Epidermal melanocyte (primary cell): Measurements from ENCODE around the gene ACSF3.

Experiments used
- DNase-seq: peaks from one replicate; pipeline ENCODE4 v3.0.0; 2011; ENCODE audit warnings: low spot score; ENCODE audit not compliant: insufficient read length

Gene ACSF3

DNA sequence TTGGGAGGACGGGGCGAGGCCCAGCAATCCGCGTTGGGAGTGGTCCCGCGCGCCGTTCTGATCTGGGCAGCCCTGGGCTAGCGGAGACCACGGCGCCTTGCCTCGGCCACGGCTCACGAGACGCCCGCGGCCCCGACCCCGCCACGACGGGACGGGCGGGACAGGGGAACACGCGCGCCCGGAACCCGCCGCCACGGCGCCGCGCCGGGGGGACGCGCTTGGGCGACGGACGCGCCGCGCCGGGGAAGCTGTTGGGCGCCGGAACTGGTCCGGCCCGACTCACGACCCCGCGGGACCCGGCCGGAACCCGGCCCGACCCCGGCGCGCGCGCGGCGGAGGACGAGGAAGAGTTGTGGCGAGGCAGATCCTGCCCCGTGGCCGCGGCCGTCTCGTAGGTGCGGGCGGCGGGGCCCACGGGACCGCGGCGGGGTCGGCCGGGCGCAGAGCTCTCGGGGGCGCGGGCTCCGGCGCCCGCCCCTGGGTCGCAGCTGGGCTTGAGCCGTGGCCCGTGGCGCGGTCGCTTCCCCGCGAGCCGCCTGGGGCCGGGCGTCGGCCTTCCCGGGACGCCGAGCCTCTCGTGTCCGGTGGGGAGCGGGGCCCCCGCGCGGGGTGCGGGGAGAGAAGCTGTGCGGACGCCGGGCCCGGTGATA, at the start of gene ACSF3:
Gene ACSF3 (plus strand): TSS at position 251 of the 650 bp plus-strand sequence. CDS start 6,830 bp downstream, outside the sequence.
- peak; percentile 84 for DNase-seq

DNA sequence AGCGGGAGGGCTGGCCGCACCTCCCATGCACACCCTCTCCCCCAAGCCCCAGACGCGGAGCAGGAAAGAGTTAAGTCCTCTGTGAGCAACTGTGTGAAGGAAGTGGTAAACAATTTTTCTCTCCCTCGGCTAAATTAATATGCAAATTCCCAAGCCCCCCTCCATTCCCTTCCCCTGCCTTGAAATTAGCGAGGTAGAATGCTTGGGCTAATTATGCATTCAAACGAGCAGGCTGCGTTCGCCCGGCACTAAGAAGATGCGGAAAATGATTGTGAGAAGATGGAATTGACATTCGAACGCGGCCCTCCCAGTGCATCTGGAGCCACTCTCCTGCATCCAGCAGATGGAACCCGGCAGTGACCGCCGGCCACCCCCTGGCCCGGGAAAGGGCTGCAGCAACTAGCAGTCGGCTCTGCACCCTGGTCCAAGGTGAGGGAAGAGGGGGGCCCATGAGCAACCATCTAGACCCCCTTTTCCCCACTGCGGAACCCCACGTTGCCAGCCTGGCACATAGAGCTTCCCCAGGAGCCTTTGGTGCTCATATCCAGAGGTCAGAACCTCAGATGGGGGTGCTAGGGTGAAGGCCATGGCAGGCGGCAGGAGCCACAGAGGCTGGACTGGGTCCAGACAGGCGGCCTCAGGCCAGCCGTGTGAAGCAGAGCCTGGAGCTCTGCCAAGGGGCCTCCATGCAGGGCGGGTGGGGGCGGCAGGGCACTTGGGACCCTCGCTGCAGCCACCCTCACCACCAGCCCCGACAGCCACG, 49.1 kb upstream of the ACSF3 start:
- no peak for DNase-seq

DNA sequence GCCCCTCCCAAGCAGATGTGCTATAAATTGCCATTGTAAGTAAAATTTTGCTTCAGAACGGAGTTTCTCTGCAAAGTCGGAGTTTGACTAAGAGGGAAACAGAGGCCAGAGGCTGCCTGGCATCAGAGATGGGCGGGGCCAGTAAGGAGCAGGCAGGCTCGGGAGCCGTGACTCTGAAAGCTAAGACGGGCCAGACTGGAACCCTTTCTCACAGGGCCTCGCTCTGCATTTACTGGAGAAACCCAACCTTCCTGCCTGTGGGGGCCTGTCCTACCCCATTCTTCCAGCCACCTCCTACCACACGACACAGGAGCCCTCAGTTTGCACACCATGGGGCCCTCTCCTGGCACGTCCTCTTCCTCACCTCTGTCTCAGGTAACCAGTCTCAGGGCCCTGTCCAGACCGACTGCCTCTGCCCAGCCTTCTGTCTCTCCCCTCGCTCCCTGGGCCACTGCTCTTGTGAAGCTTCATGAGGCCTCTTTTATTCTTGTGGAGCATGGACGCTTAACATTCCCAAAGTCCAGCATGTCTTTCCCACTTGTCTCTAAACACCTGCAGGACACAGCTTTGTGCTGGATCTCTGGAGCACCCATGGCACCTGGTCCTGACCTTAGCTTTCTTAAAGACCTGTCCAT, 48.4 kb upstream of the ACSF3 start:
- DNase-seq = no peak

DNA sequence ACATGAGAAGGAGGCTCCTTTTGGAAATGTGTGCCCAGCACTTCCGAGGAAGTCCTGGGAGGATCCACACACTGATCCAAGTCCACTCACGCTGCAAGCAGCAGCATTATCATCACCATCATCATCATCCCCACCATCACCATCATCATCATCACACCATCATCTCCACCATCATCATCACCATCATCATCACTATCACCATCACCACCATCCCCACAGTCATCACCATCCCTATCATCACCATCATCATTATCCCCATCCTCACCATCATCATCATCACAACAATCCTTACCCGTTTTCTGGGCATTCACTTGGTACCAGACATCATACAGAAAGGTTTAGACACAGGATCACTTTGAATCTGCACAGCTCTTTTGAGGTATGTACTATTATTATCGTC, 47.8 kb upstream of the ACSF3 start:
- no peak for DNase-seq

DNA sequence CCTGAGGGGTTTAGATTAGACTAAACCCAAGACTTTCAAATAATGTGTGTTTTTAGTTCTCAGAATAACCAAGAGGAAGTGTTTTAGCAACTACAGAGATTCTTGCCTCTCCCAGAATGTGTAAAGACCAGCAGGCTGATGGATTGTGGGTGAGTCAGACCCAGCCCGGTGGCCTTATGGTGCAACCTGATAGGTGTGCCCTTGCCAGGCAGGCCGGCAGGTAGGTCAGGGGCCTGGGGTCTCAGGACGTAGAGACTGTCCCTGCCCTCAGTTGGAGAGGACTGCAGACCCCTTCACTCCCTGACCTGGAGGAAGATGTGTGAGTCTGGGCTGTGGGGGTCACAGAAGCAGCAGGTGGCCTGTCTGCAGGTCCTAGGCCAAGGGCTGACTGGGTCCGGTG, 47.2 kb upstream of the ACSF3 start:
- no peak for DNase-seq

DNA sequence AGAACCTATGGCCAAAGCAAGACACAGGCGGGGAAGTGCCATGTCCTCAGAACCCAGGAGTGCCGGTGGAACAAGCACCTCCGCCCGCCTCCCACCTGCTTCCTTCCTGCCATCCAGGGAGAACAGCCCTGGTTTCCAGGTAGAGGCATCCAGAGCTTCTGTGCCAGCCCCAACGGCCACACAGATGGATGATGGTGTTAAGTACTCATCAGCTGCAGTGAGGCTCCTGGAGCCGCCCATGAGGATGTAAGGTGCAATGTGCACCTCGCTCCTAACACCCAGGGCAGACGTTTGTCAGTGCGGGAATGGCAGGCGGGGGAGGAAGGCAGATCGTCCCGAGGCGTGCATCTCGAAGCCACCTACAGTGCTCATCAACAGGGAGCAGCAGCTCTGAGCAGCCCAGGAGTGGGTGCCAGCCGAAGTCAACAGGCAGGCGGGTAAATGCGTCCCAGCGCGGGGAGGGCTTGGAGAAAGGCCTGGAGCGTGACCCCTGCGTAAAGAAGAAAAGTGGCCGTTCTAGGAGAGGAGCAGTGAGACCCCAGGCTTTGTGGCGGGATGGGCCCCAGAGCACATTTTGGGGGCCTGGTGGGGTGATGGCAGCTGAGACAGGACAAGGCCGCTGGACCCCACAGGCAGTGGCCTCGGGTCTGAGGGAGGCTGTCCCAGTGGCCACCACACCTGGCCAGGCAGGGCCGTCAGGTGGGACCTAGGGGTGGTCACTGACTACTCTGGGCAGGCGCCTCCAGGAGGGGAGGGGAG, 46.1 kb upstream of the ACSF3 start:
- no peak for DNase-seq

DNA sequence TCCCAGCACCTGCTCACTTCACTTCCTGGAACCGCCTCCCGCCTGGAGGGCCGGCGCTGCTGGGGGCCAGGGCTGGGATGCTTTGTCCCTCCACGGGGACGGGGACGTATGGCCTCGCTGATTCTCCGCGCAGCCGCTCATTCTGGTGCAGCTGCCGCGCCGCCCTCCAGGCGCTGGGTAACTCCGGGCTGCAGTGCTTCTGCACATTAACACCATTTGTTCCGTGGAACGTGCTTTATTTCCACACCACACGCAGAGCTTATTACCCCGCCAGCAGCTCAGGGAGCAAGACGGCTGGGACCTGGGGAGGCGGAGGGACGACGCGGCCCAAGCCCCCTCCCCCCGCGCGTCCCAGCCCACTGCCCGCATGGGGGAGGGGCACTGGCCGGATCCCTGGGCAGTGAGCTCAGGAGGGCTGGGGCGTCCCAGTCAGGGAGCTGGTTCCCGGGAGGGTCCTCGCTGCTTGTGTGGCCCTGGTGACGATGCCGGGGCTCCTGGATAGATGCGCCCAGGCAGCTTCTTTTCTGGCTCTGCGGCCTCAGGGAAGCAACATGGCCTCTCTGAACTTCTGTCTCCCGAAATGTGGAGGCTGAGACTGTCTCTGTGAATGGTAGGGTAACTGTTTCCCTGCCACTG, 45.4 kb upstream of the ACSF3 start:
- DNase-seq = no peak

DNA sequence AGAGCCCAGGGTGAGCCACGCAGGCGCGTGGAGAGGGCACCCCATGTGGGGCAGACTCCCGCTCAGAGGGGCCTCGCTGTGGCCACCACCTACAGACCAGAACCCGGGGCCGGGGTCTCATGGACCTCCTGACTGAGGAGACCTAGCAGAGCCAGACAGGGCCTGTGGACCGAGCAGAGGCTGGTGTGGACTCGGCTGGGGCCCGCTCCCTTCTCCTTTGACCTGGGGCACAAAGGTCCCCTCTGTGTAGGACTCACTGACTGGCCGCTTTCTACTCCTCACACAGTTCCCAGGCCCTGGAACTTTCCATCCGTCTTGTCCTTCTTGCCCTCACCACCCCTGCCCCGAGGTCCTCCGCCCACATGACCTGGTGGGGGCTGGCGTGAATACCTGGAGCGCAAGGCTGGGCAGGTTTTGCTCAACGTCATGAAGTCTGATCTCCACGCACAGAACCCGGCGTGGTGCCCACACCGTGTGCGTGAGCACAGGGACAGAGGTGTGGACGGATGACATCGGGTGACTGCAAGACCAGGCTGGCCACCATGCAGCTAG, 44.7 kb upstream of the ACSF3 start:
- no peak for DNase-seq

DNA sequence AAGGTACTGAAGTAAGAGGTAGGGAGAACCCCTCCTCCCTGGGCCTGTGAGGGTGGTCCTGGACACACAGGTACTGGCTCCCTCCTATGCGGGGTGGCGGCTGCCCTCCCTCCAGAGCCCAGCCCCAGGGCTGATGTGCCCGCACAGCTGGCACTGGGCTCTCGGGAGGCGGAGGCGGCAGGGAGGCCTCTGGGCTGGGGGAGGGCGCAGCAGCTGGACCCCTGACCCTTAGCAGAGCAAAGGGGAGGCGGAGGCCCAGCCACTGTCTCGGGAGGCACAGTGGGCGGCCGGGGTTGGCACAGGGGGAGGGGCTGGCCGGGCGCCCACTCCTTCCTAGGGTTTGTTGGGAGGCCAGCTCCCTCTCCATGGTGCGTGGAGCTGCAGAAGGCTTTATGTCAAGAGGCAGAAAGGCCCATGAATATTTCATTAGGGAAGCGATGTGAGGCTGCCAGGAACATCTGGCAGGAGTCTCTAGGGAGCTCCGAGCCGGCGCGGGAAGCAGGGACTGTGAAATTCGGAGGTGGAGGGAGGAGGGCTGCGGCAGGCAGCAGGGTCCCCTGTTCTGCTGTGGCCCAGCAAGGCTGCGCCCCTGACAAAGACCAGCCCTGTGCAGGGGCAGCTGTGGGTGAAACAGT, 44.1 kb upstream of the ACSF3 start:
- DNase-seq = no peak

DNA sequence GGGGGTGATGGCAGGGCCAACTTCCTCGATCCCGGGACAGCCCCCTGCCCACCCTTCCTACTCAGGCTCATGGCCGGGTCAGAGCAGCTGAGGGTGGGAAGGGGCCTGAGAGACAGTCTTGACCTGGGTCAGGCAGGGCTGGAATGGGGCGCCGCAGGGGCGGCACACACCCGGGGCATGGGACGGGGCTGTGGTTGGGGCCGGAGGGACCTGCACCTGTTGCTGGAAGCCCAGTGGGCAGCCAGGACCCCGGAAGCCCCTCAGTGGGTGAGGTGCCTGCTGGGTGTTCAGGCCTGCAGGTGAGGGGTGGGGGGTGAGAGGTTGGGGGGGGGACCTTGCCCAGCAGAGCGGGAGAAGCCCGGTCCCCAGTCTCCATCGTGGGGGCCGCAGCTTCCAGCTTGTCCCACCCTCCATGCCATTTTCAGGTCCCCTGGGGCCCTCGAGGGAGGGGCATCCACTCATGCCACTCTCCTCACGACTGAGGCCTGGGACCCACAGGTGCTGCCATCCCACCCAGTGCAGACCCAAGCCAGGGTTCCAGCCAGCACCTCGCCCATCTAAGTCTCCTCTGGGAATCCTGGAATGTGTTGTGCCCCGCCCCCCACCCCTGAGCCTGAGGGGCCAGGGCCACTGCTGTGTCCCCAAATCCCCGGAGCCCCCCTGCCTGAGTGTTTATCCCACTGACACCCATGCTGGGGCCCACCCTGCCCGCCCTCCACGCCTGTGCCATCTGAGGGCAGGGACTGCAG, 43.4 kb upstream of the ACSF3 start:
- no peak for DNase-seq

DNA sequence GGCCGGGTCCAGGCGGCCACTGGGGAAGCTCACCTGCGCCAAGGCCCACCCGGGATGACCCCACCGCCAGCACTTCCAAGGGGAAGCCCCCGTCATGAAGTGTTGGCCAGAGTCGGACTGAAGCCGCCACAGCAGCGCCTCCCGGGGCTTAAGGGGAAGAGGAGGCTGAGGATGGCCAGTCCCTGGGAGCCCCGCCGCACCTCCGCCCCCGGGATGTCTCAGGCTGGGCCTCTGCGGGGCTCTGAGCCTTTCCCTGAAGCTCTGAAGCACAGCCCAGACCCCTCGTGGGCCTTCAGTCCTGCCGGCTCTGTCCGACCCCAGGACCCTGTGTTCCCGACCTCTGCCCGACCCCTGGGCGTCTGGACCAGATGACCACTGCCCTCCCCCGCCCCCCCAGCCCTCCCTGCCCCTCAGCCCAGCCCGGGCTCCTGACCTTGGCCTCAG, 42.8 kb upstream of the ACSF3 start:
- DNase-seq = no peak

DNA sequence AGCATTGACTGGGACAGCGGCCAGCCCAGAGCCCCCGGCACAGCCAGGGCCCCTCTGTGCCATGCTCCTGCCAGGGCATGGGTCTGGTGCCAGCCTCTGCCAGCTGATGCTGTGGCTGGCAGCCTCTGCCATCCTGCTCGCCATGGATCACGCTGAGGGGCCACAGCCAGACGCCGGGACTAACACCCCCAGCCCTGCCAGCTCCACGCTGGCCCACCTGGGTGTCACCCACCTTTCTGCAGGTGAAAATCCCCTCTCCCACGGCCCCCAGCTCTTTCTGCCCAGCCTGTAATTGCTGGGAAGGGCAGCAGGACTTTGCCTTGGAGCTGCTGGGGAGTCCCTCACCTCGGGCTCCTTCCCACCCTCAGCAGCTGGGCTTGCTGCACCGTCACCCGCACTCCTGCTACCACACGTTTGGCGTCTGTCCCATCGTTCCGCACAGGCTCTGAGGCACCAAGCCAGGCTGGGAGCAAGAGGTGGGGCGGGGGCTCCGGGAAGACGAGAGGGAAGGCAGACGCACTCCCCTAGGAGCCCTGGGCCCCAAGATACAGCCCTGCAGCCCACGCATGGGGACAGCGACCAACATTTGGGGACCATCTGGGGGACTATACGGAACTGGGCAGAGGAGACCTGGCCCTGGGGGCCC, 42.0 kb upstream of the ACSF3 start:
- no peak for DNase-seq

DNA sequence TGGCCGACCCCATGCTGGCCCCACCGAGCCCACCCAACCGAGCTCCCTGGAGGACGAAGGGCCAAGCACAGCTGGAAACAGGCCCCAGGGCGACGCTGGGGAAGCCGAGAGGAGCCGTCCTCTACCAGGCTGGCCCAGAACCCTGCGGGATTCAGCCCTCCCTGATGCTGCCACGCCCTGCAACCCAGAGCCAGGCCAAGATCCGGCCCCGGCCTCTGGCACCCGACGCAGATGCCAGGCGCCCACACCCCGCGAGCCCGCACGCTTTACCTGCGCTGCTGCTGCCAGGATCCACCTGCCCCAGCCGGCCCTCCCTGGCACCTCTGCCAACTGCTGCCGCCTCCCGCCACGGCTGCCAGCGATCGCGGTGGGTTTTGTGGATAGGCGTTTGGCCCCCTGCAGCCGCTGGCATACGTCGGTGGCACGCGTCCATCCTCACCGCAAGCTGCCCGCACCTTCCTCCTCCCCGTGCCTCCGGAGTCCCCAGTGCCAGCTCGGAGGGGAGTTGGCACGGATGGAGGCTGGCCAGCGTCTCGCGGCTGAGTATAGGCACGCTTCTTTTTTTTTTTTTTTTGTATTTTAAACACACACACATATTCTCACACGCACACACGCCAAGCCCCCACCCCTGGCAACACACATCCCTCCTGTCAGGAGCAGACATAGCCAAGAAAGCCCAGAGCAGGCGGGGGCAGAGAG, 41.3 kb upstream of the ACSF3 start:
- DNase-seq = no peak

DNA sequence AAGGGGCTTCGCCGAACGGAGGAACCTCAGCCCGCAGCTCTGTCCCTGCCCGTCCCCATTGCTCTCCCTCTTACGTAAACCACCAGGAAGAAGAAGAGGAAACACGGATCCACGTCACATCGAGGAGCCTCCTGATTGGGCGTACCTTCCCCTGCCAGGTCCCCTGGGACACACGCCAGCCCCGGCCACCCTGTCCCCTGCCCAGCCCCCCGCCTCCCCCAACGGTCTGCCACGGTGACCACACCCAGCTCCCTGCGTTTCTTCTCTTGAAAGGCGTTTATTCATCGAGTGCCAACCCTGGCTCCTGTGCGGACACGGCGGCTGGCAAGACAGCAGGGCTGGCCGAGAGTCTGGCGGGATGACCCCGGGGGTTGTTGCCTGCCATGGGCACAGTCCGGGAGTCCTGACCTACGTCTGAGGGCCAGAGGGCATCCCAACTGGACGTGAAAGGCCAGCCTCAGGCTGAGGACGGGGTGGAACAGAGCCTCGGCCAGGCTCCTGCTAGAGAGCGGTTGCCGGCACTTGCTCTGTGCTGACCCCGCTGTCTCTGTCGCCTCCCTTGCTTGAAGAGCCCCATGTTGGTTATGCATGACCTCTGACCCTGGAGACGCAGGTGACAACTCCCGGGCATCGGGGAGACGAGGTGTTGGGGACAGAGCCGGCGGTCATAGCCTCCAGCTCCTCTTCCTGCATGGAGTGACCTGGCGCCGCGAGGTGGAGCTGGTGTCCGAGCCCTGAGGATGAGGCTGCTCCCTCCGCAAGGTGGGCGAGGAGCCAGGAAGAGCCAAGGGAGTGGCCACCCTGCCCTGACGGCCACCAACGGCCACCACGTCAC, 40.5 kb upstream of the ACSF3 start:
- no peak for DNase-seq

DNA sequence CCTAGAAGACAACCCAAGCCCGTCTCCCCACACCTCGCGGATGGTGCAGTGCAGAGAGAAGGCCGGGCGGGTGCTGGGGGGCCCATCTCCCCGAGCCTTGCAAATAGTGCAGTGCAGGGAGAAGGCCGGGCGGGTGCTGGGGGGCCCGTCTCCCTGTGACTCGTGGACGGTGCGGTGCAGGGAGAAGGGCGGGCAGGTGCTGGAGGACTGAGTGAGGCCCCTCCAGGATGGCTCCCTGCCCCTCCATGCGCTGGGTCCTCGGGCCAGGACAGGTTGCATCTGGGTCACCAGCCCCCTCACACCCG, 40.0 kb upstream of the ACSF3 start:
- DNase-seq = no peak

DNA sequence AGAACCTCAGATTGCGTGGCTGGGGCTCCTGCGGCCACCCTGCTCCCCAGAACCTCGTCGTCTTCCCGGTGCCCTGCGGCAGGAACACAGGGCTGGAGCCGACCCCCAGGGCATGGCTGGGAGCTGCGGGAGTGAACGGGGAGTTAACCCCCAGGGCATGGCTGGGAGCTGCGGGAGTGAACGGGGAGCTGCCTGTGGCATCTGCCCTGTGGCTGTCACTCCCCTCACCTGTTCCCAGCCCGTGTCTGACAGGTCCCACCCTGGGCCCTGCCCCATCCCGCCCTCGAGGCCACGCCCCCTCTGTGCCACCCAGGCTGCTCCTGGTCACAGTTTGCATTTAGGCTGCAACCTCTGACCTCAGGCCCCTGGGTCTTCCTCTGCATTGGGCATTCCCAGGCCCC, 39.4 kb upstream of the ACSF3 start:
- no peak for DNase-seq

DNA sequence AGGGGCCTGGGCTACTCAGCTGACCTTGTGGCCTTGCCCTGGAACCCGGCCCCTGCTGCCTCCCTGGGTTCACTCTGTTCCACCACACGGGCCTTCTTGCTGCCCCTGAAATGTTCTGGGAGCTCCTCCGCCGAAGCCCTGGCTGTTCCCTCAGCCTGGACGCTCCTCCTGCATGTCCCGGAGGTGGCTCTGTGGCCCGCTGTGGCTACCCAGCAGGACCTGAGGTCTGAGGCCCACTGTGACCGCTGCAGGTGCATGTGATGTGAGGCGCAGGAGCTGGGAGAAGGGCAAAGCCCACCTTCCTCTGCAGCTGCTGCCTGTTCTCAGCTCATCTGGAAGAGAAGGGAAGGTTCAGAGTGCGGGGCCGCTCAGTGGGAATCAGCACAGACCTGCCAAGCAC, 38.9 kb upstream of the ACSF3 start:
- no peak for DNase-seq

DNA sequence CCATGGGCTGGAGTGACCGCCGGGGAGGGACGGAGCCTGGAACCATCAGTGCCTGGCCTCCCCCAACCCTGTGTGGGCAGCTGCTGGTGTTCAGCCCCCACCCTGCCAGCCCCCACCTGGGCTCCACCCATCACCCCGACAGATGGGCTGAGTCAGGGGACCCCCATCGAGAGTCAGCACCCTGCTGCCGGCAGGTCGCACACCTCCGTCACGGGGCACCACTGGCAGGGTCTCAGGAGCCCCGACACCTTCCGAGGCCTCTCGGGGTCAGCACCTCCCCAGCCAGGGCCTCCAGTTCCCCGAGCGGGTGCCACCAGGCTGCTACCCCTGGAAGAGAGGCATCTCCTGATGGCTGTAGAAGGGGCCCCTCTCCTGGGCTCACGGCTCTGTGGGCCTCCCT, 38.3 kb upstream of the ACSF3 start:
- DNase-seq = no peak
